ENCODE measurements around the gene THTPA. TPM values are rescaled to one million over a fixed set of nuclear protein-coding genes. Genes with fewer than 3 reads are reported as not detected.
"Not testable (repeated sequence)": the region's sequence is repeated elsewhere in the genome, so short reads cannot be mapped to it uniquely, and the experiment has no call there.

THTPA gene
- total RNA-seq, 2 experiments from 2014 or later = 11.3 to 13.1 TPM

- ChIA-PET CTCF (no interaction called here), POLR2A (no interaction called here)
Observed at GRCh38 chr14:23573384-23574015, 17.4 kb downstream of the THTPA start.

- POLR2A ChIA-PET = interaction anchor here (1.0 kb wide), 1 partner anchor 10 kb away, joined by 4 read pairs; no protein-coding TSS in a partner anchor
- CTCF ChIA-PET = interaction anchor here (0.6 kb wide), 1 partner anchor 15 kb away, joined by 3 read pairs; no protein-coding TSS in a partner anchor
Observed at GRCh38 chr14:23577004-23577681, 21.1 kb downstream of the THTPA start.

- POLR2A ChIA-PET = interaction anchor here (1.0 kb wide), 1 partner anchor 11 kb away, joined by 4 read pairs; no protein-coding TSS in a partner anchor
Observed at GRCh38 chr14:23577710-23578392, 21.8 kb downstream of the THTPA start.

GRCh38 chr14:23578560-23579310 lies 22.7 kb downstream of the THTPA start, which contains the start of gene JPH4:
Gene JPH4 (minus strand): TSS chr14:23578790. CDS start chr14:23577453, 1,337 bp downstream.
- ChIA-PET CTCF (no interaction called here), POLR2A (no interaction called here)

More at GRCh38 chr14:23577710-23578392, 21.8 kb downstream of the THTPA start:
- CTCF ChIA-PET = interaction anchor here (0.6 kb wide), 1 partner anchor 14 kb away, joined by 3 read pairs; no protein-coding TSS in a partner anchor

GRCh38 chr14:23579311-23579630 lies 23.2 kb downstream of the THTPA start:
- POLR2A ChIA-PET = no interaction called here
- CTCF ChIA-PET = no interaction called here

GRCh38 chr14:23579739-23580138 lies 23.7 kb downstream of the THTPA start:
- CTCF ChIA-PET = interaction anchor here (0.5 kb wide), 1 partner anchor 579 kb away, joined by 4 read pairs; no protein-coding TSS in a partner anchor
- POLR2A ChIA-PET = no interaction called here

- POLR2A ChIA-PET = no interaction called here
- CTCF ChIA-PET = interaction anchor here (0.5 kb wide), 1 partner anchor 580 kb away, joined by 4 read pairs; no protein-coding TSS in a partner anchor
Observed at GRCh38 chr14:23580152-23580926, 24.3 kb downstream of the THTPA start.

GRCh38 chr14:23580948-23581281 lies 24.8 kb downstream of the THTPA start:
- POLR2A ChIA-PET = no interaction called here
- CTCF ChIA-PET = interaction anchor here (1.0 kb wide), 1 partner anchor 19 kb away, joined by 3 read pairs; no protein-coding TSS in a partner anchor

- ChIA-PET POLR2A (no interaction called here), CTCF (no interaction called here)
Observed at GRCh38 chr14:23582906-23583760, 27.1 kb downstream of the THTPA start.

GRCh38 chr14:23583761-23584526 lies 27.9 kb downstream of the THTPA start:
- CTCF ChIA-PET, POLR2A ChIA-PET: not testable (repeated sequence)

GRCh38 chr14:23584527-23585203 lies 28.6 kb downstream of the THTPA start:
- POLR2A ChIA-PET, CTCF ChIA-PET: not testable (repeated sequence)

GRCh38 chr14:23588884-23589598 lies 33.0 kb downstream of the THTPA start:
- ChIA-PET POLR2A (interaction anchor here (1.3 kb wide), 1 partner anchor 17 kb away, joined by 4 read pairs; no protein-coding TSS in a partner anchor), CTCF (interaction anchor here (0.6 to 3.6 kb wide), 15 partner anchors 14 to 341 kb away, joined by 3 to 33 read pairs (median 3); no protein-coding TSS in a partner anchor)

- ChIA-PET CTCF (interaction anchor here (0.9 to 3.6 kb wide), 11 partner anchors 14 to 340 kb away, joined by 3 to 33 read pairs (median 3); no protein-coding TSS in a partner anchor), POLR2A (interaction anchor here (1.3 kb wide), 1 partner anchor 17 kb away, joined by 4 read pairs; no protein-coding TSS in a partner anchor)
Observed at GRCh38 chr14:23589606-23590005, 33.5 kb downstream of the THTPA start.

GRCh38 chr14:23590198-23590597 lies 34.1 kb downstream of the THTPA start:
- ChIA-PET CTCF (interaction anchor here (1.1 to 3.6 kb wide), 2 partner anchors 42 to 341 kb away, joined by 3 to 33 read pairs; no protein-coding TSS in a partner anchor), POLR2A (interaction anchor here (0.7 kb wide), 1 partner anchor 93 kb away, joined by 6 read pairs; no protein-coding TSS in a partner anchor)

- CTCF ChIA-PET = interaction anchor here (1.5 kb wide), 1 partner anchor 38 kb away, joined by 4 read pairs; no protein-coding TSS in a partner anchor
Observed at GRCh38 chr14:23594191-23594590, 38.1 kb downstream of the THTPA start.

GRCh38 chr14:23600322-23600707 lies 44.2 kb downstream of the THTPA start:
- ChIA-PET POLR2A (no interaction called here), CTCF (no interaction called here)

More at GRCh38 chr14:23594191-23594590, 38.1 kb downstream of the THTPA start:
- POLR2A ChIA-PET = not testable (repeated sequence)
